SK-N-MC (cell line): Measurements from ENCODE around the gene KRTAP5-1.

Source experiments
- DNase-seq: peaks from one replicate; pipeline ENCODE4 v3.0.0-alpha.2; 2011; ENCODE audit warnings: low read depth, low spot score
- H3K27ac ChIP-seq: fragments of 200-600 bp; sonication (generic); 2 replicates; pipeline ENCODE4 v1.5.1; 2016; ENCODE audit warnings: mixed run types
- H3K36me3 ChIP-seq: fragments of 200-600 bp; sonication (generic); 2 replicates; pipeline ENCODE4 v1.6.1; 2017; ENCODE audit warnings: antibody characterized with exemption, low read length, mixed read lengths; ENCODE audit not compliant: insufficient read depth
- H3K4me3 ChIP-seq: fragments of 200-600 bp; sonication (generic); 2 replicates; pipeline ENCODE4 v1.5.1; 2016
- H3K9ac ChIP-seq: fragments of 200-600 bp; sonication (generic); 2 replicates; pipeline ENCODE4 v1.8.0; 2017; ENCODE audit warnings: mixed run types, mixed read lengths; ENCODE audit not compliant: insufficient read length
- H3K9me3 ChIP-seq: fragments of 200-600 bp; sonication (generic); 2 replicates; pipeline ENCODE4 v1.6.1; 2017; ENCODE audit warnings: low read depth, mild to moderate bottlenecking, antibody characterized with exemption, low read length, moderate library complexity, mixed read lengths
- EZH2 ChIP-seq: fragments of 200-600 bp; sonication (generic); IDR thresholded peaks from one replicate; pipeline ENCODE4 v1.6.1; 2017; ENCODE audit warnings: antibody characterized with exemption
- FOXP2 ChIP-seq: optimal IDR thresholded peaks from 2 replicates; pipeline ENCODE3; 2011; ENCODE audit warnings: mild to moderate bottlenecking, moderate library complexity; ENCODE audit not compliant: insufficient read depth; ENCODE audit errors: extremely low read length, control extremely low read depth
- POLR2AphosphoS5 ChIP-seq: IDR thresholded peaks from 2 replicates; pipeline ENCODE4 v1.6.1; 2012; ENCODE audit warnings: mild to moderate bottlenecking, low read depth, low read length, borderline replicate concordance

The KRTAP5-1 gene

DNA sequence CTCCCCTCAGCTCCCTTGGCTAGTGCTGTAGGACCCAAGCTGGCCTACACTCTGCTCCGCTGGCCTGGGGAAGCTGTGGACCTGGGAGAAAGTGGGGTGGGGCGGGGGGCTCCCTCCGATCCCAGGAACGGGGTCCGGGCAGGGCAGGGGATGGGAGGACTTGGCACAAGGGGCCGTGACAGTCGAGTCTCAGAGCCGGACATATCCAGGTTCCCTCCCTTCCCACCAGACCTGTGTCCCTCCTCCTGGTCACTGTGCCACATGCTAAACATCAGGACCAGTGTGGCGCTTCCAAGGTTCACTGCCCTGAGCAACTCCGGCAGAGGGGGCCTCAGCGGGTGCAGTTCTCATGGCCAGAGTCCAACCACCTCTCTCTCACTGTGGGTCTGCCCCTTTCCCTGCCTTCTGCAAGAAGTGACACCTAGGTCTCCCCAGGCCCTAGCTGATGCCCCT is 15.1 kb downstream of the KRTAP5-1 start:
- Histone ChIP-seq H3K36me3 (no peaks in the 10 kb centered on the region), H3K9me3 (no peaks in the 10 kb centered on the region), H3K9ac (no peak overlapping the region), H3K4me3 (no peak overlapping the region), H3K27ac (no peak overlapping the region)
- no peak for DNase-seq
- no peak for TF ChIP-seq FOXP2
- no peak for TF ChIP-seq POLR2AphosphoS5
- no peak for TF ChIP-seq EZH2

DNA sequence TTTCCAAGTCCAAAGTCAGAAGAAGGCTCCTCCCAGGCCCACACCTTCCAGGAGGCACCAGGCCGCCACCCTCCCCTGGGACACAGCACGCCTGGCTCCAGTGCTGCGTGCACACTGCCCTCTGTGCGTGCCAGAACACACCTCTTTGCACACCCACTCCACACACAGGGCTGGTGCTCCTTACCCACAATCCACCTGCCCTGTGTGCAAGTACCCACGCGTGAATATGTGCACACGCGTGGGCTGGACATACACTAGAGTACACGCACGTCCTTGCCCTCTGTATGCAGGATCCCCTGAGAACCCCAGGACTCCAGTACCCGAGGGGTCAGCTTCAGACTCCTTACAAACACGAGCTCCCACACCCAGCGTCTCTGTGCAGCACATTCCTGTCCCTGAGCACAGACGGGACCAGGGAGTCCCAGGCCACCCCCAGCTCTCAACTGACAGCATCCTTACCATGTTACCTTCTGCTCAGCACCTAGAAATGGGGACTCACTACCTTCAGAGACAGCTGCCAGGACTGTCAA is 15.8 kb downstream of the KRTAP5-1 start:
- TF ChIP-seq EZH2 (no peak), FOXP2 (no peak)
- Histone ChIP-seq H3K9ac (no peak overlapping the region), H3K36me3 (no peaks in the 10 kb centered on the region), H3K4me3 (no peak overlapping the region), H3K9me3 (no peaks in the 10 kb centered on the region), H3K27ac (no peak overlapping the region)
- DNase-seq, result no peak

DNA sequence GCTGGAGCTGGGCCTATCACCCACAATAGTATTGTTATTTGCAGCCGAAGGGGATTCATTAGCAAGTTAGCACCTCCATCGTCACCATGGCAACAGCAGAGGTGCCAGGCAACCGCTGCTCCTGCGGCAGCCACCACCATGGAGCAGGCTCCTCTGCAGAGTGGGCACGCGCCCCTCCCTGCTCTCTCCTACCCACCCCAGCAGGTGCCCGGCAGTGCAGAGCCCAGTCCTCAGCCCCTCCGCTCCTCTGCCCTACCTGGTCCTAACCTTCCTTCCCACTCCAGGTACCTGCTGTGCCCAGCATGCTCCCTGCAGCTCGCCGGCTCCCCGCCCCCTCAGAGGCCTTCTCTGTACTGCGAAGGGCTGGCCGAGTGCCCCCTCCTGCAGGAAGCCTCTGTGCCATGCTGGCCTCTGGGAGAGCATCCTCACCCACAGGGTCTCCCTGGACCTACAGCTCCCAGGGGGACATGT is 16.6 kb downstream of the KRTAP5-1 start:
- Histone ChIP-seq H3K4me3 (no peak overlapping the region), H3K9ac (no peak overlapping the region), H3K27ac (no peak overlapping the region), H3K9me3 (no peaks in the 10 kb centered on the region), H3K36me3 (no peaks in the 10 kb centered on the region)
- TF ChIP-seq POLR2AphosphoS5 (no peak), EZH2 (no peak), FOXP2 (no peak)
- DNase-seq, result no peak

DNA sequence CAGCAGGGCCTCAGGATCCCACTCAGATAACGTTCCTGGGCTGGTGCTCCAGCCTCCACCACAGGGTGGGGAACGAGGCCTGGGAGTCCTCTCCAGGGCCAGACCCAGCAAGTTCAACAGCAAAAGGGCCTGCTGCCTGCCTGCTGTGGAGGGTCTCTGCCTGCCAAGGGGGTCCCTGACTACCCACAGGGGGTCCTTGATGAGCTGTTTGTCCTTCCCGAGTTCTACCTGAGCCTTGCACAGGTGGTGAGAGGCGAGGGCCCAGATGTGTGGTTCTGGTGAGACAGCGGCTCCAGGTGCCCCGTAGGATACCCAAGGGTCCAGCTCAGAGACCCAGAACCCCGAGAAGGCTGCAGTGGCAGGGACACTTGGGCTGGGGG is 17.4 kb downstream of the KRTAP5-1 start:
- H3K9me3 ChIP-seq, result no peaks in the 10 kb centered on the region
- H3K27ac ChIP-seq, result no peak overlapping the region
- no peak for DNase-seq
- H3K4me3 ChIP-seq, result no peak overlapping the region
- H3K36me3 ChIP-seq, result no peaks in the 10 kb centered on the region
- no peak overlapping the region for H3K9ac ChIP-seq
- no peak for TF ChIP-seq EZH2
- no peak for TF ChIP-seq POLR2AphosphoS5
- TF ChIP-seq FOXP2, result no peak

DNA sequence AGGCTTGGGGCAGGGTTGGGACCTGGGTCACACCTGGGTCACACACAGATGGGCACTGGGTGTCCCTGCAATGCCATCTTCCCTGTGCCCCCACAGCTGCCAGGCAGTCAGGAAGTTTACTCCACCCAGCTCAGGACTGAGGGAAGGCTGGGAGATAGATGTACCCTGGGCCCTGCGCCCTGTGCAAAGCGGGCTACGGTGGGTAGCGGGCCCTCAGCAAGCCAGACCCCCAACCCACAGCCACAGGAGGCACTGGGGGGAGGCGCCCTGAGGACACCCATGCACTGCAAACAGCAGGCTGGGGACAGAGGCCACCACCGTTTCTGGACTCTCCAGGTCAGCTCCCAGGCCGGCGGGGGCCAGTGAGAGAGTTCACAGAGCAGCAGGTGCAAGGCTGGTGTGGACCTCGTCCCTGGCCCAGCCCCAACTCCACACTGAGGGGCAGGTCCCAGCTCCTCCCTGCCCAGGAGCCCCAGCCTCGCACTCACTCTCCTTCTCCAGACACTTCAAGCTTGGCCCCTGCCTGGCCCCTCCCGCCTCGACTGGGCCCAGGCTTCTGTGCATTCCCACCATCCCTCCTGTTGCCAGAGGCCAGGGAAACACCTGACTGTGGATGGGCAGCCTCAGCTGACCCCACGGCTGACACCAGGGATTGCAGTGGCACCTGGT is 17.9 kb downstream of the KRTAP5-1 start:
- no peak for TF ChIP-seq FOXP2
- TF ChIP-seq EZH2, result no peak
- TF ChIP-seq POLR2AphosphoS5, result no peak
- no peak overlapping the region for H3K9ac ChIP-seq
- no peak for DNase-seq
- H3K27ac ChIP-seq, result no peak overlapping the region
- H3K36me3 ChIP-seq, result no peaks in the 10 kb centered on the region
- no peak overlapping the region for H3K4me3 ChIP-seq
- H3K9me3 ChIP-seq, result no peaks in the 10 kb centered on the region

DNA sequence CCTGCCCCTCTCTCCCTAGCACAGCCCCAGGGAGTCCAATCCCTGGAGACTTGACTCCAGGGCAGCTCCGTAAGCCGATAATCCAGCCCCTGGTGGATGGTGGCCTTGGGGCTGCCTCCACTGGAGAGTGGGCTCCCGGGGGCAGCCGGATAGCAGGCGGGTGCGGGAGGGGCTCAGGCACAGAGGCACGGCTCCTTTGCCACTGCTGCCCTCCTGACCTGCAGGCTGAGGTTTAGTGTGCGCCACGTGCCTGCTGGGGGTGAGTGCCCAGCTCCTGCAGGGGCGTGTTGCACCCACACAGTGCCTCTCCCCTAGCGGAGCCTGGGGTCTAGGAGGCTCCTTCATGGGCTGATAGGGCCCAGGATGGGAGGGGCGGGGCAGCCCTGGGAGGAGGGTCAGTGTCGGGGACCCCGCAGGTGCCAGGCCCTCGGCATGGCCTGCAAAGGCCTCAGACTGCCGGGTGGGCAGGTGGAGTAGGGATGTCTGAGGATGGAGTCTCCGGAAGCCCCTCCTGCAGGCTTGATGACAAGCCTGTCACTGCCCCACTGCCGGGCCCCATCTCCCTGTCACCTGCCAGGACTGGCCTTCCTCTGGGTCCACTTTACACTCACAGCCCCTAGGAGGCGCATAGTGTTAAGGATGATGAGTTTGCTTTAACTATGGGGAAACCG is 18.6 kb downstream of the KRTAP5-1 start:
- no peak overlapping the region for H3K4me3 ChIP-seq
- no peaks in the 10 kb centered on the region for H3K9me3 ChIP-seq
- H3K27ac ChIP-seq, result no peak overlapping the region
- TF ChIP-seq EZH2, result no peak
- no peak for TF ChIP-seq POLR2AphosphoS5
- TF ChIP-seq FOXP2, result no peak
- no peak for DNase-seq
- H3K9ac ChIP-seq, result no peak overlapping the region
- H3K36me3 ChIP-seq, result no peaks in the 10 kb centered on the region

DNA sequence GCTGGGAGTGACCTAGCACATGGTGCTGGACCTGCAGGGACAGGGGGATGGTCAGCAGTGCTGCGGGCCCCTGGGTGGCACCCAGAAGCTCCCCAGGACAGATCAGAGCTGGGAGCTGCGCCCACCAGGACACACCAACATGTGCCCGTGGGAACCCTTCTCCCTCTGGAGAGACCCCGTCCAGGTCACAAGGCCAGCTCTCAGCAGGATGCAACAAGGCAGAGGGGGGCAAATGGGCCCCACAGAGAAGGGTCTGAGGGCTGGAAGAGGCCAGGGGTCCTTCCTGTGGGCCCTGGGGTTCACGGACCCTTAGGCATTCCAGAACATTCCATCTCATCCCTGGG is 19.2 kb downstream of the KRTAP5-1 start:
- H3K9ac ChIP-seq, result no peak overlapping the region
- H3K4me3 ChIP-seq, result no peak overlapping the region
- no peaks in the 10 kb centered on the region for H3K36me3 ChIP-seq
- no peak for DNase-seq
- H3K9me3 ChIP-seq, result no peaks in the 10 kb centered on the region
- no peak overlapping the region for H3K27ac ChIP-seq
- TF ChIP-seq POLR2AphosphoS5 (no peak), FOXP2 (no peak), EZH2 (no peak)

DNA sequence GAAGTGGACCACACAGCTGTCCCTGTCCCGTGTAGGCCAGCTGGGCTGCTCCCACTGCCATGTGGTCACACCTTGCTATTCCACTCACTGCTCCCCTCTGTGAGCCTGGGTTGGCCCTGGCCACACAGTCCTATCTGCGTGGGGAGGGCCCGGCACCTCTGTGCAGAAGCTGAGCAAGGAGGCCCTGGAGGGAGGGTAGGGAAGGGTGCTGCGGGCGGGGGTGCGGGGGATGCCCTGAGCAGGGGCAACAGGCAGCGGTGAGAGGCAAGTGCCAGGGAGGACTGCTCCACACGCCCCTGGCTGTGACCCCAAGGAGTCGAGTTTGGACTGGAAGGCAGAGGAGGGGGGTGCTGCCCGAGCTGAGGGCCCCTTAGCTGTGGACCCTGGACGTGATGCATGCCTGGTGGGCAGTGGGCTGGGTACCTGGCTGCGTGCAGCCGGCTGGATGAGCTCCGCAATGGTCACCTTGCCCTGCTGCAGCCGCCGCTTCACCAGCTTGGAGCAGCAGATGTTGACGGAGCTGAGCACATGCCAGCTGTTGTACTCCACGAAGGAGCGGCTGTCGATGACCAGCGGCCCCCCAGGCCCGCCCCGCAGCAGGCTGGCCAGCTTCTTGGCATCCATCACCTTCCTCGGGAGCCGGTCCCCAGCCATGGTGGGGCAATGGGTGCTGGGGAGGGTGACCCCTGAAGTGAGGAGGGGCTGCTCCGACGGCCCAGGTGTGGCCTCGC is 19.7 kb downstream of the KRTAP5-1 start:
- Histone ChIP-seq H3K9me3 (no peaks in the 10 kb centered on the region), H3K36me3 (no peaks in the 10 kb centered on the region), H3K27ac (no peak overlapping the region), H3K9ac (no peak overlapping the region), H3K4me3 (no peak overlapping the region)
- DNase-seq, result no peak
- TF ChIP-seq EZH2 (no peak), FOXP2 (no peak), POLR2AphosphoS5 (no peak)
